HTR-8/SVneo (cell line): ENCODE results near the gene SP1.
A peak's percentile ranks its signal among the peaks of the same experiment; 100 is the strongest.
"Not testable (repeated sequence)": the region's sequence is repeated elsewhere in the genome, so short reads cannot be mapped to it uniquely, and the experiment has no call there.

ENCODE experiments used
- DNase-seq: peaks from one replicate; pipeline ENCODE4 v3.0.0; 2011; ENCODE audit warnings: low spot score, mixed read lengths; ENCODE audit not compliant: insufficient read length
- FAIRE-seq: peaks from 2 replicates; lab custom pipeline; 2011; peaks lifted over from hg19 to GRCh38; lab: Jason Lieb, UNC

The SP1 gene

DNA sequence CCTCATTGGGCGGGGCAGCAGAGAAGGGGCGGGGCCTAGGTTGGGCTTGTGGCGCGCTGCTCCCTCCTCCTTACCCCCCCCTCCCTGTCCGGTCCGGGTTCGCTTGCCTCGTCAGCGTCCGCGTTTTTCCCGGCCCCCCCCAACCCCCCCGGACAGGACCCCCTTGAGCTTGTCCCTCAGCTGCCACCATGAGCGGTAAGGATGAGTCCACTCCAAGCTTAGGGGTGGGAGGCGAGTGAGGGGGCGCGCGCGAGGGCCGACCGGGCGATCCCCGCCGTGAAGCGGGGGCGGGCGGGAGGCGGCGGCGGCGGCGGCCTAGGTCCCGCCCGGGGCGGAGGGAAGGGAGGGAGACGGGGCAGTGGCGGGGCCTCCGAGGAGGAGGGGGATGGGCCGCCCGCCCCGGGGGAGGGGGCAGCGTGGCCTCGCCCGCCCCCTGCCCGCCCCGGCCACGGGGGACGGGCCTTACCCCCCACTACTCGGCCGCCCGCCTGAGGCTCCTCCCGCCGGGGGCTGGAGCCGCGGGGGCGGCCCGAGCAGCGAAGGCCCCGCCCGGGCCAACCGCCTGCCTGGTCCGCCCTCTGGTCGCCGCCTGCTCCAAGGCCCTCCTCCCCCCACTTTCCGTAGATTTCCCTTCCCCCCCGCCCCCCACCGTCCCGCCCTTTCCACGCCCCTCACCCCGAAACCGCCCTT, at the start of gene SP1:
TSS of gene SP1 (plus strand) at position 73 of the 690 bp plus-strand sequence. CDS start at position 189, 116 bp downstream.
- FAIRE-seq (no peak), DNase-seq (peak; percentile 80)

DNA sequence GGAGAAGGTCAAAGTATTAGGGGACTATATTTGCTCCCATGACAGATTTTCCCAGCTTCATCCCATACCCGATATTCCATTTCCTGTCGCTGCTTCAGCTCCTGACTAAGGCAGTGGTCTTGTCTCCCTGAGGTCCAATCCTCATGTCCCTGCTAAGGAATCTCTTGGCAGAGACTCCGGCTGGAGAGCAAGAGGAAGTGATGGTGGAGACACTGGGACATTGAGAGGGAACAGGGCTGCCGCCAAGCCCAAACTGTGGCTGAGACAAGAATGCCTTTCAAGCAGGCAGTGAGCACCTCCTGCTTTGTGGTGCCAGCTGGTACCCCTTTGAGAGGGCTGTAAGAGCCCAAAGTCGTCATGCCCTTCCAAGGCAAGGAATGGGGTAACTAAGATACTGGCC, 49.3 kb upstream of the SP1 start:
- no peak for FAIRE-seq
- DNase-seq, result no peak

DNA sequence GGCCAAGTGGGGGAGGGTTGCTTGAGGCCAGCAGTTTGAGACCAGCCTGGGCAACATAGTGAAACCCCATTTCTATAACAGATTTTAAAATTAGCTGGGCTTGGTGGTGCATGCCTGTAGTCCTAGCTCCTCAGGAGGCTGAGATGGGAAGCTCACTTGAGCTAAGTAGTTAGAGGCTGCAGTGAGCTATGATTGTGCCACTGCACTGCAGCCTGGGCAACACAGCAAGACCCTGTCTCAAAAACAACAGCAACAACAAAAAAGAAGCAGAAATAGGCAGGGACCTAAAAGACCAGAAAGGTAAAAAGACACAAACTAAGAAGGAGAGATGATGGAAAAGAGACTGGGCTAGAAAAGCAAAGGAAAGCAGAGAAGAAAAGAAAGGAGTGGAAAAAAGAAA, 47.6 kb upstream of the SP1 start:
- not testable (repeated sequence) for FAIRE-seq, DNase-seq

DNA sequence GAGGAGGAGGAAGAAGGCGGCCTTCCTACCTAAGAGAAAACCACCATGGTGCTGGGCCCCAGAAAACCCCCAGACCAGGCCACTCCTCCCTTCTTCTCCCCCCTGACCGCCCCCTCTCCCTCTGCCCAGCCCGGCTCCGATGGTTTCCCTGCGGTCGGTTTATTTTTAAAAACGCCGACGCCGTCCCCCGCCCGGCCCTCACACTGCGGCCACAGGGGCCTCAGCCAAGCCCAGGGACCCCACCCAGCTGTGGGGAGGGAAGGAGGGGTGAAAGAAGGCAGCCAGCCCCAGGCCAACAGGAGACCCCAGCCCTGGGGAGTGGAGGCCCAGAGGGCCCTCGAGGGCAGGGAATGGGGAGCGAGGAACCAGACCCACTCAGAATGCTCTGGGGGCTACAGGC, 47.2 kb upstream of the SP1 start:
- no peak for FAIRE-seq

DNA sequence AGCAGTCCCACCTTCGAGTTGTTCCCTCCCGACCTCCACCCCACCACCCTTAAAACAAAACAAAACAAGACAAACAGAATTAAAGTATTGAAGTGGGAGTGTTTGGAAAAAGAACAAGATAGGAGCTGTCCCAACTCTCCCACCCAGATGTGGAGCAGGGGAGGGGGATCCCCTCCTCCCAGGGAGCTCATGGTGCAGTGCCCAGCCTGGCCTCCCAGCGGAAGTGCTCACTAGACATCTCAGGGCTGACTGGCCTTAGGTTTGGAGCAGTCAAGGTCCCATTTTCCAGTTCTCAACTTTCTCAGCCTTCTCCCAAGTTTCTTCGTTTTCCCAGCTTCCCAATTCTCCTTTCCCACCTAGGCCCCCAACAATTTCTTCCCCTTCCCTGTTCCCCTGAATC, 46.7 kb upstream of the SP1 start:
- no peak for DNase-seq

More for the DNA sequence above, 47.2 kb upstream of the SP1 start:
- DNase-seq, result no peak

DNA sequence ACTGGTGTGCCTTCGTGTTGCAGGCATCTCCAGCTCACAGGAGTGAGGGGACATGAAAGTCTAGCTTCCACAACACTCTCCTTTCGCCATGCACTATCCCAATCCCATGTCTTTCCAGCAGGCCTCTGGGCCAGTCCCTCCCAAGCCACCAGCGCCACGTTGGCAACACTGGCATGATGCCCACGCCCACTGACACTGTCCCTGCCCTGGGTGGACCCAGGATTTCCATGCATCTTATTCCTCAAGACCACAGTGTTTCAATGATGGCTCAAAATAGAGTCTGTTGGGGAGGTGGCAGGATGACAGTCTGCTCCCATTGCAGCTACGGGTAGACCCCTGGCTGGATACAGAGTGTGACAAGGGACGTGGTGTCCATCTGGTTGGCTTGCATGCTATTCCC, 46.1 kb upstream of the SP1 start:
- DNase-seq (no peak), FAIRE-seq (no peak)

More for the DNA sequence above, 46.7 kb upstream of the SP1 start:
- no peak for FAIRE-seq

DNA sequence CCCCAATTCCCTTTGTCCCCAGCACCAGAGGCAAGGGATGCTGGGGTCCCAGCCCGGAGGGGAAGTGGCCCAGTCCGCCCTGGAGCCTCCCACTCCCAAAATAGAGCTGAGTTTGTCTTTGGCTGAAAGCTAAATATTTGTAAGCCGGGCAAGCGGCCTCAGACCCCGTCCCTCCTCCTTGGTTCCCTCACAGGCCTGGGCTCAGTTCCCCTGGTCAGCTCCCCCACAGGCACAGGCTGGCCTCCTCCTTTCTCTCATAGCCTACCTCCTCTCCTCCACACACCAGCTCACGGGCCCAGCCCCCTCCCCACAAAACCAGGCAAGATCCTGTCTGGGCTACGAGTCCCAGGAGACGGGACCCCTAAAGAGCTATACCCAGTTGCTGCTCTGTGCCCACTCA, 45.2 kb upstream of the SP1 start:
- FAIRE-seq (no peak), DNase-seq (no peak)

DNA sequence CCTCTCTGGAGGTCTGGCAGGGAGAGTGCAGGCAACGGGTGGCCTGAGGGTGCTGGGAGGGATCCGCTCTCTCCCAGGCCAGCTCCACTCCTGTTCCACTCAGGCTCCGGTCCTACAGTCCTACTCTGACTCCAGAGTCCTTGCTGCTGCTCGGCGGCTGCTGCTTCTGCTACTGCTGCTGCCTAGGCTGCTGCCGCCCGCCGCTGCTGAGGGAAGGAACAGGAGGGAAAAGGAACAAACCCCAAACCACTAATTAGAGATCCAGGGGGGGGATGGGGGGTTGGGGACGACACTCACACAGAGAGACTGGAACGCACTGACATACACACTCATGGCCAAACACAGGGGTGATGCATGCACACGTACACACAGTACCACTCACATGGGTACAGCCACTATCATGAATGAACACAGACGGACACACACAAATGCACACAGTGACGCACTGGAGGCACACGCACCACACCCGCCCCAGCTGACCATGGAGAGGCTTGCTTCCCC, 43.7 kb upstream of the SP1 start, which contains the start of gene SP7:
TSS of gene SP7 (minus strand) at position 174 of the 501 bp plus-strand sequence. CDS start 708 bp downstream, outside the sequence.
- FAIRE-seq (no peak), DNase-seq (no peak)

DNA sequence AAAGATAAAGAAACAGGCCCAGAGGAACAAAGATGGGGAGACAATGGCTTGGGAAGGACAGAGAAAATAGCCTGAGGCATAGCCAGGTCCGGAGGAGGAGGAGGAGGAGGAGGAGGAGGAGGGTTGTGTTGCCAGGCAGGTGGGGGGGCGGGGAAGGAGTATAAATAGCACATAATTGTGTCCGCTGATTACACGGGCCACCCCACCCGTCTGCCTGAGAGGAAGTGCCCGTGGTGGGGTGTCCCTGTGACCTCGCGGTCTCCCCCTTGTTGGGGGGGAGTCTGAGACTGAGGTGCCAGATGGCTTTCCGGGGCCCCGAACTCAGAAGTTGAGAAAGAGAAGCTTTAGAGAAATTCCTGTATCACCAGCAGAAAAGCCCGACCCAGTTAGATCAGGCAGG, 42.0 kb upstream of the SP1 start:
- FAIRE-seq (no peak), DNase-seq (no peak)

DNA sequence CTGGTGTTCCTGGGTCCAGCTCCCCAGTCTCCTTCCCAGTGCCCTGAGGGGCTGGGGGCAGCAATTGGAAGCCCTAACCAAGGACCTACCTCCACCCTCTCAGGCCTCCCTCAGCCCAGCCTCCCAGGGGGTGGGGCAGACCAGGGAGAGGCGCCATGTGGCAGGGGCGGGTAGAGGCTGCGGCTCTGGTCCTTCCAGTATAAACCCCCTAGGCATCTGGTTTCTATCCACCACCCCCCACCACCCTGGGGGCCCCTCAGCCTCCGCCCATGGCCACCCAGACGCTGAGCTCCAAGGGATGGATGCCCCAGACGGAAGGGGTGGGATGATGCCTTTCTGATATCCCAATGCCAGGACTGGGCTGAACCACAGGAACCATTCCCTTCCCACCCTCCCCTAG, 41.1 kb upstream of the SP1 start:
- DNase-seq (no peak), FAIRE-seq (no peak)

DNA sequence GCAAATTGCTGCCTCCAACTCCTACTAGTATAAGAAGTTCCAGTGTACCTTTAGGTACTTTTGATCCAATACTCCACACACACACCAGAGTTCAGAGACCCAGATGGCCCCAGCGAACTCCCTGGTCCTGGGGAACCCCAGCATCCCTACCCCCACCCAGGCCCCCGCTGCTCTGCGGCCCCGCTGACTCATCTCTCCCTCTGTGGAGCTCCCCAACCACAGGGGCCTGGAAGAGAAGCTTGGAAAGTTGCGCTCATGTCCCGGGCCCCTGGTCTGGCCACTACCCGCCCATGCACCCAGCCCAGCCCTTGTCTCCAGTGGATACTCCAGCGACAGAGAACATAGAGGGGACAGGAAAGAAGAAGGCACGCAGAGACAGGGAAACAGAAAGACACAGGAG, 39.6 kb upstream of the SP1 start:
- no peak for FAIRE-seq
- DNase-seq, result no peak

DNA sequence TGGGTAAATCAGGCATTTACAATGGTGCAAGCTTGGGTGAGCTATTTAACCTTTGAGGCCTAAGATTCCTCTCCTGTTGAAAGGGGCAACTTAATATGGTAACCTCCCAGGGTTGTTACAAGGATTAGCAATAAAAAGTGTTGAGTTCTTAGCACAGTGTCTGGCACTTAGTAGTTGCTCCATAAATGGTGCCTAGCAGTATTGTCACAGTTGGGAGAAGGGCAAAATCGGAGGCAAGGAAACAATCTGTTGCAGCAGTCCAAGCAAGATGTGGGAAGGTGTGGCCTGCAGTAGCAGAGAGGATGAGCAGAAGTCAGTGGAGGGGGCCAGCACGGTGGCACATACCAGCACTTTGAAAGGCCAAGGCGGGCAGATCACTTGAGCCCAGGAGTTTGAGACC, 36.5 kb upstream of the SP1 start:
- no peak for DNase-seq
- no peak for FAIRE-seq

DNA sequence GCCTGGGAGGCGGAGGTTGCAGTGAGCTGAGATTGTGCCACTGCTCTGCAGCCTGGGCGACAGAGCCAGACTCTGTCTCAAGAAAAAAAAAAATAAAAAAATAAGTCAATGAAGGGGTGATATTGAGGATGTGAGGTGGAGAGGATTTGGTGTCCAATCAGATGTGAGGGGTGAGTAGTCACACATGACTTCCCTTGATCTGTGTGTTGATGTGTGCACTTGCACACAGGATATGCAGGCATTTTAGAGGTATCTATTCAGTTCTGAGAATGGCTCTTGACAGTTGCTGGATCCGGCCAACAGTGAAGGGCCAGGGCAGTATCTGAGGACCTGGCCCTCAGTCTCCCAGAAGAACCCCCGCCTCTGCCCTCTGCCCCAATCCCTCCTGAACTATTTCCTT, 36.0 kb upstream of the SP1 start:
- no peak for DNase-seq
- FAIRE-seq, result no peak

DNA sequence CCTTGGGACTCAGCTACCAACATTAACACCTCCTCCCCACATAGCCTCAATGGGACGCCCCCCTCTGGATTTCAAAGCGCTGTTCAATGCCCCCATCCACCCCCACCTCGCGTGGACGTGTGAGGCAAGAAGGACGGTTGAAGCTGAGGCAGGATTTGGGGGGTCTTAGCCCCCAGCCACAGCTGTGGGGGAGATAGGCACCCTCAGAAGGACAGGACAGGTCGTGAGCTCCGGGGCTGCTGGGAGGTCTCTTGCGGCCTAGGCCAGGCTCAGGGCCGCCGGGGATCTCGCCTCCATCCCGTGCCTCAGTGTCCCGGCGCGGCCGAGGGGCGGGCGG, 35.5 kb upstream of the SP1 start:
- DNase-seq (no peak), FAIRE-seq (no peak)

DNA sequence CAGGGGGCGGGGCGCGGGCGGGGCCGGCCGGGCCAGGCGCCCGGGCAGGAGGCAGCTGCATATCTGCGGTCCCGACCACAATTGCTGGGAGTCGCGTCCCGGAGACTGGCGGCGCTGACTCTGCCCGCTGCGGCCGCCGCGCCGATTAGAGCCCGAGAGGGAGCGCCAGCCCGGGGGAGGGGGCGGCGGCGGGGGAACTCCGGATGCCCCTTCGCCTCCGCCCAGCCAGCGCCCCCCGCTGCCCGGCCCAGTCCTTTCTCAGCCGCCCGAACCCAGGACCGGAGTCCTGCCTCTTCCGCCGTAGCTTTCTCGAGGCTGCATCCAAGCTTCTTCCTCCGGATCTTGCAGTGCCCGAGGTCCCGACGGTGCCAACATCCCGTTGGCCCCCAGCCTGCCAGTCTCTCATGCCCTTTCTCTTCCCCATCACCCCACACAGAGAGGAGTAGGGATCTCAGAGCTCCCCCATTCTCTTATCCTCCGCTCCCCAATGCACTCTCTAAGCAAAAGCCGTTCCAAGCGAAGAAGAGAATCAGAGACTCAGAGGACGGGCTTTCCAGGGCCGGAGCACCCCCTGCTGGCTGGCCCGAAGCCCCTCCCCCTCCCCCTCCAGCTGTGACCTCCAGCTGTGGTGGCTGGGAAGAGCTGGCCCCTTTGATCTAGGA, 35.0 kb upstream of the SP1 start:
- FAIRE-seq (no peak), DNase-seq (peak; percentile 72)

DNA sequence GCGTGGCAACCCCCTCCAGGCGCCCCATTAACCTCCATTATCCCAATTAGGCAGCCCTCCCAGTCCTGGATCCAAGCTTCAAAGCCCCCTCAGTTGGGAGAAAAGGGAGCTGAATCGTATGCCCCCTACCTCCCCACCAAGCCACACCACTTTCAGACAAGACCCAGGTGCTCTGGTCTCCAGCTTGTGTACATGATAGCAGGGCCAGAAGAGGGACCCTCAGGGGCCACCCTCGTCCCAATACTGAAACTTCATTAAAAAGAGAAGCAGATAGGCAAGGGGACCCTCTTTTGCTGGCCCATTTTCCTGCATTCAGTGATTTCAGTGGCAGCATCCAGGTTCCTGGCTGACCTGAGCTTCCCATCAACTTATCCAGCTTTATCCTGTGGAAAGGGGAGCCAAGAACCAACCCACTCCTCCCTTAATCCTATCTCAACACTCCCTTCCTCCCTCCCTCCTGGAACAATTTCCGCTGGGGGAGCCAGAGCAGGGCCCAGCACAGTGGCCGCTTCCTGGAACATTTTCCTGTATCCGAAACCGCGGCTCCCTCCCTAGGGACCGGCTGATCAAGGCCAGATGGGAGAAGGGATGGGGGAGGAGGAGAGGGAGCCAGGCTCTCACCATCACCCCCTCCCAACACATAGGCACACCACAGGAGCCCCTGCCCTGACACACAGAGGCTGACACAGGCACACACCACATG, 34.3 kb upstream of the SP1 start:
- FAIRE-seq, result no peak

DNA sequence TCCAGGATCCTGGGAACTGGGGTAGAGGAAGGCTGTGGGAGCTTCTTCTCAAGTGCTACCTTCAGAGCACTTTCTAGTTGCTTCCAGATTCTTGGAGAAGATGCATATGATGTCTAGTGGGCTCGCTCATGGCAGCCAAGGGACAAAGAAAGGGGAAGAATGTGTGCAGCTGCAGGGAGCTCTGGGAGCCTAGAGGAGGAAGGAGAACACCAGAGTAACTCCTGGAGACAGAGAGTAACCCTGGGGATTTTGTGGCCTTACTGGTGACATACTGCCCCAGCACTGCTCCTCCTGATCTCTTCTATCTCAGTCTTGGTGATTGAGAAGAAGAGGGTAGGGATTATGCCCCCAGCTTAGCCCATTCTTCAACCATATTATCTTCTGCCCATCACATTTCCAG, 33.5 kb upstream of the SP1 start:
- FAIRE-seq (no peak), DNase-seq (no peak)

More for the DNA sequence above, 34.3 kb upstream of the SP1 start:
- DNase-seq, result no peak

DNA sequence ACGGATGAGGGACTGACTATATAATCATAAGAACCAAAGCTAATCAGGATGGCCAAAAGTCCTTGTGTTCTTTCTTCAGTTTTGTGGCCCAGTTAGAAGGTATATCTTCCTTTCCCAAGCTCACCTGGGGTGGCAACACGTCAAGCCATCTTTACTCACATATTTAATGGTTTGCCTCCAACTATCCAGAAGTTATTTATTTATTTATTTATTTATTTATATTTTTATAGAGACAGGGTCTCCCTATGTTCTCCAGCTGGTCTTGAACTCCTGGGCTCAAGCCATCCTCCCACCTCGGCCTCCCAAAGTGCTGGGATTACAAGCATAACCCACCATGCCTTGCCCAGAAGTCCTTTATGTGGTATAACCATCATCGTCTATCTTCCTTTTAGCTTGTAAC, 32.1 kb upstream of the SP1 start:
- no peak for DNase-seq
- no peak for FAIRE-seq

DNA sequence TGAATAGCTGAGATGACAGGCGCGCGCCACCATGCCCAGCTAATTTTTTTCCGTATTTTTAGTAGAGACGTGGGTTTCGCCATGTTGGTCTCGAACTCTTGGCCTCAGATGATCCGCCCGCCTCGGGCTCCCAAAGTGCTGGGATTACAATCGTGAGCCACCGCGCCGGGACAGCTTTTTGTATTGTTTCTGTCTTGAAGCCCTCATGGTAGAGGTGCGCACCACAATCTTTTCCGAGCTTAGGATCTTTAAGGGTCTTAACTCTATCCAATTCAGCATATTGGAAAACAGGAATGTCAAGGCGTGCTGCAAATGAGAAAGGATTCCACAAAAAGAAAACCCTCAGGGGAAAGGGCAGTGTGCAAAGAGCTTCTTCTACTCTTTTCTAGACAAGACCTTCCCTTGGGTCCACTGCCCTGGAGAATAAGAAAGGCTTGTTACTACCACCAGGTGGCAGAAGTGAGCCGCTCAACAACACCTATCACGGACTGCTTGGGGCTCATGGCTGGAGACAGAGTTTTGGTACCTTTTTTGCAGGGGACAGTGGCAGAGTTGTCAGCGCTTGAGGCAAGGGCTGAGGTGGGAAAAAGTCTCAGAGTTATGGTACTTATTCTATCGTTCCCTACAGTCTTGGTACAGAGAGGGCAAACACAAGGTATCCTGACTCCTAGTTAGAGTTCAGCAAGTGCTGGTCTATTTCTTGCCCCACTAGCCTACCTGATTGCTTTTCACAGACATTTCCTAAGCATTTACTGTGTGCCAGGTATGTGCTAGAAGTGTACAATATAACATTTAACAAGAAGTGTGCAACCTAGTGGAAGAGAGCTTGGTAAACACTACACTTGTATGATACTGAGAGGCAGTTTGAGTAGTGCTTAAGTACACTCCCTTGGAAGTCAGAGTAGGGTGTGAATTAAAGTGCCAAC, 27.4 kb upstream of the SP1 start:
- FAIRE-seq (no peak), DNase-seq (peak; percentile 76)

DNA sequence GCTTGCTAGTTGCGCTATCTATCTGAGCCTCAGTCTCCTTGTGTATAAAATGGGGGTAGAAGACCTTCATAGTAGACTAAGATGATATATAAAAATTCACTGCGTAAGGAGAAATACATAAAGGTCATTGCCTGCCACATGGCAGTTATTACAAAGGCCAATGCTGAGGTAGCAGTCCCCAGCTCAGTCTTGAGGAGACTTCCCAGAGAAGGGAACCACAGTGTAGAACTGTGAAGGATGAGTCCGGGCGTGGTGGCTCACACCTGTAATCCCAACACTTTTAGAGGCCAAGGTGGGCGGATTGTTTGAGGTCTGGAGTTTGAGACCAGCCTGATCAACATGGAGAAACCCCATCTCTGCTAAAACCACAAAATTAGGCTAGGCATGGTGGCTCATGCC, 26.7 kb upstream of the SP1 start:
- FAIRE-seq (no peak), DNase-seq (no peak)
